H4 (cell line): ENCODE data around the gene PROP1. TPM values are rescaled to one million over a fixed set of nuclear protein-coding genes. Genes with fewer than 3 reads are reported as not detected.
"Not testable (repeated sequence)": the region's sequence is repeated elsewhere in the genome, so short reads cannot be mapped to it uniquely, and the experiment has no call there.

Source experiments
- DNase-seq: peaks from one replicate; pipeline ENCODE4 v3.0.0-alpha.2; 2015; ENCODE audit warnings: low spot score
- total RNA-seq: library from RNA; depleted of rRNA; stranded (reverse); fragments of >200 nt; shearing (Covaris generic); gene quantifications from 2 replicates; pipeline ENCODE4 v1.2.3, GENCODE V29; 2014

Gene PROP1
- total RNA-seq, 1 experiment from 2014 or later = not detected

DNA sequence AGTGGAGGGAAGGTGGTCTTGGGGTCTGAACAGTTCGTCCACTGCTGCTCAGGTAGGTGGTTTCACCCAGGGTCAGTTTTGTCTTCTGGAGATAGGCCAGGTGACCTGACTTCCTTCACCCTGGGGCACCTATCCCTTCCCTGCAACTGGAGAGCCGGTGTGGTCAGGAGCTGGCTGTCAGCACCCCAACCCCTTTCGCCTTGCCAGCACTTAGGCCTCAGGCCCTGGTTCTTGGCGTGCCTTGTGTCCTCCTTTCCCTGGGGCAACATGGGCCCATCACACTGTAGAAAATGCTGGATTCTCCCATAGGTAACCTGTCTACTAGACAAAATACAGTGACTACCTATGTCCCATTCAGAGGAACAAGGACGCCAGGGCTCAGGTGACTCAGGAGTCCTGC is 13.1 kb downstream of the PROP1 start:
- no peak for DNase-seq

DNA sequence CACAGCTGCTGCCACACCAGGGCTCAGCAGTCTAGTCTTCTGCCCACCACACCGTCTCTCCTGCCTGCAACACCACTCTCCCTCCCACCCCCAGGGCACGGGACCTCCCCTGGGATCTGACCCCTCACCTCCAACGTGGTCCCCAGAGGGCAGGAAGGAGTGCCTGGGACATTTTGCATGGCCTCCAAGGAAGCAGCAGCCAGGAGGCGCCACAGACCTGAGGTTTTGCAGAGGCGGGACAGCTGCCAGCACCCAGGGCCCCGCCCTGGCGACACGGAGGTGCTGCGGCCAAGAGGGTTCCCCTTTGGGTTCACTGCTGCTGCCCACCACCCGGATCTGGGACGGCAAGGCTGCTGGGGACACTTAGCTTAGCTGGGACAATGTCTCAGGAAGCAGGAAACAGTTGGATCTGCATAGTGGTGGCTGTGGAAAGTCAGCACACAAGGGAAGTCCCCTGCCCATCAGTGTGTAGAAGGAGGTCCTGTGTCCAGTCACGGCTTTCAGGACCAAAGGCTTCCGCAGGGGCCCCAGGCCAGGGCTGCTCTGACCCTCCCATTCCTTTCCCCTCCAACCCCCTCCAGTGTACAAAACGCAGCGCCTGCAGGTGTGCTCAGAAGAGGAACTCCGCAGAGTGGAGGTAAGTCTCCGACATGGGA is 13.8 kb downstream of the PROP1 start:
- no peak for DNase-seq

DNA sequence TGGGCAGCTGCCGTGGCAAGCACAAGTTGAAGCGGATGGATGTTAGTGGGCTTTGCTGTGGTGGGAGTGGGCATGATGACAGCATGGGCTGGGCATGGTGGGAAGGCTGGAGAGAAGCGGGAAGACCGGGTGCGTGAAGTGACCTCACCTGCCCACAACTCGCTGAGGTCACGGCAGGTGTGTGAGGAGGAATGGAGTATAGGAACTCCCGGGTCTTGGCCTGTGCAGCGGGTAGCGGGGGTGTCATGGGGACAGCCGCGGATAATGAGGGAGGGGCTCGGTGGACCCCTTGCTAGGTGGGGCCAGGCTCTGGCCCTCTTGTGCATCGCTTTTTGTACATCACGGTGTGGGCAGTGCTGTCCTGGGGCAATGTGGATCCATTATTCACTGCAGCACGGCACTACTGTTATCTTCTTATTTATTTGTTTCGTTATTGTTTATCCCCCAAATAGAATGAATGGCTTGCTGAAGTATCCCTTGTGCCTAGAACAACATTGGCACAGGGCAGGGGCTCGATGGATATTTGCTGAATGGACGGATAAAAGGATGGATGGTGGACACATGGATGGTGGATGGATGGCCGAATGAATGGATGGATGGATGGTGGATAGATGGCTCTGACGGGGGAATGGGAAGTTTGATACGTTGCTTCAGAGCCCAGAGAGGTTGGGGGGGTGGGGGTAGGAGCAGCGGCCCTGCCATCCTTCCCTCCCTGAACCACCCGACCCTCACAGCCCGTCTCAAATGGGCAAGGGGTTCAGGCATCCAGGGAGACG is 14.6 kb downstream of the PROP1 start:
- DNase-seq = no peak

DNA sequence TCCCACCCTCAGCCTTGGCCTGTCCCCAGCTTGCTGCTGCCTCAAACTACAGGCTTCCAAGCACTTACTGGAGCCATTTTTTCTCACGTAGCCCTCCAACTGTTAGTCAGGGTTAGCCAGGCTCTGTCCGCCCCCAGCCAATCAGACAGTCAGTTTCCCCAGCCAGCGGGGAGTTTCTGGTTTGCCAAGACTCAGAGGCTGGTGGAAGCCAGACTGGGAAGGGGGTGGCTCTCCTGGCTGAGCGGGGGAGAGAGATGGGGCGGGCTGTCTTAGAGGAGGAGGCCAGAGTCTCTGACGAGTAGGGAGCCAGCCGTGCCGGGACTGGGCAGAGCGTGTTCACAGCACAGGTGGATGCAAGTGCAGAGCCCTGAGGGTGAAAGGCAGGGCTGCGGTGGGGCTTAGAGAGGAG is 15.3 kb downstream of the PROP1 start:
- no peak for DNase-seq

DNA sequence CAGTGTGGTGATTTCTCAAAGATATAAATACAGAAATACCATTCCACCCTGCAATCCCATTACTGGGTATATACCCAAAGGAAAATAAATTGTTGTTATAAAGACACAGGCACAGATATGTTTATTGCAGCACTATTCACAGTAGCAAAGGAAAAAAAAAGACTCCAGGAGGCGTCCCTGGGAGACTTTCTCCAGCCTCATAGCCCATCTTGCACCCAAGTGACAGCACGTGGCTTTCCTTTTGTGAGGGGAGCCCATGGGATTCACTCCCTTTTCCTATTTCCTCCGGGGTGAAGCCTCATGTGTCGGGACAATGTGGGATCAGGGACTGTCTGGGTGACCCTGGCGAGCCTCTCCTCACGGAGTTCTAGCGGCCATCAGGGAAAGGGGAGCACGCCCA is 18.4 kb downstream of the PROP1 start:
- DNase-seq = not testable (repeated sequence)

DNA sequence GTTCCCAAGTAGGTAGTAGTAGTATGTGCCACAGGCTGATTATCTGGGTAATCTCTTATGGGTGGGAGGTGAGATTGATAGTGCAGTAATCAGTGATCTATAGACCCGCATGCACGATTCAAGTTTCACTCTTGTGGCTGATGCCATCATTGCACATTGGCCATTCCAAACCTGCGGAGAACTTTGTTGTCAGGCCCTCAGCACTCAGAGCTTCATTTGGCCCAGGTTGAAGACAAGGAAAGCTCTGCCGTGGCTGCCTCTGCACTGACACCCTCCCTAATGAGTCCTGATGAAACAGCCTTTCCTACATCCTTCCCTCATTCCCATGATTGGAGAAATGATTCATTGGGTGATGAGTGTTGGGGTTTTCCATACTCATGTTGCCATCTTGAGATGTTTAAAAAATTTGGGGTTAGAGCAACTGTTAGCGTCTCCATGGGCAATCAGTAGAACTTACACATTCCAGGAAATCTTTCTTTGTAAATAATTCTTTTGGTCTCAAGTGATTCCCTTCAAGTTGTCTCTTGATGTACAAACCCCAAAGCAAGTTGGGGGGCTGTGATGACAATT is 22.9 kb downstream of the PROP1 start:
- DNase-seq = no peak

DNA sequence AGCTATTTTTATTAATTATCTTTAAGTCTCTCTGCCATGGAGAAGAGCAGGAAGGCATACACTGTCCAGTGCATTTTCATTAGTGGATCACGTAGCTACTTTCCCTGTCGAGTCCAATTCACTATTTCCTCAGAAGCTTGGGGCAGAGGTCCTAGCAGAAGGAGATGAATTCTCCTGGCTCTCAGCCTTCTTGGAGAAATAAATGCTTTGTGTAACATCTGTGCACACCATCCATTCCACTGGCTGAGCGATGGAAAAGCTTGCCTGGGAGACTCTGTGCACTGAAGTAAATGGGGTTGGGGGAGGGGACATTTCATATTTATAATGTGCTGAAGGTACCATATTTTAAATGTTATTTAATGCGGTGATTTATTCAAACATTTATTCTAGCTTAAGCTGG is 23.4 kb downstream of the PROP1 start:
- no peak for DNase-seq

DNA sequence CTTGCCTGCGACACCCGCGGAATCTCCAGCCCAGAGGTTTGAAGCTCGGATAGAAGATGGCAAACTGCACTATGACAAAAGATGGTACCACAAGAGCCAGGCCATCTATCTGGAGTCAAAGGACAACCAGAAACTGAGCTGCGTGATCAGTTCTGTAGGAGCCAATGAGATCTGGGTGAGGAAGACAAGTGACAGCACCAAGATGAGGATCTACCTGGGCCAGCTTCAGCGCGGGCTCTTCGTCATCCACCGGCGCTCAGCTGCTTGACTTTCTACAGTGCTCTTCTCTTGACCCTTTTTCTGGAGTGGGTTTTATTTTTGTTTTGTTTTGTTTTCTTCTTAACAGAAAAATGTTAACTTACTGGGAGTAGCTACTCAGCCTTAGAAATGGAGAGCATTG is 24.0 kb downstream of the PROP1 start:
- DNase-seq = not testable (repeated sequence)

DNA sequence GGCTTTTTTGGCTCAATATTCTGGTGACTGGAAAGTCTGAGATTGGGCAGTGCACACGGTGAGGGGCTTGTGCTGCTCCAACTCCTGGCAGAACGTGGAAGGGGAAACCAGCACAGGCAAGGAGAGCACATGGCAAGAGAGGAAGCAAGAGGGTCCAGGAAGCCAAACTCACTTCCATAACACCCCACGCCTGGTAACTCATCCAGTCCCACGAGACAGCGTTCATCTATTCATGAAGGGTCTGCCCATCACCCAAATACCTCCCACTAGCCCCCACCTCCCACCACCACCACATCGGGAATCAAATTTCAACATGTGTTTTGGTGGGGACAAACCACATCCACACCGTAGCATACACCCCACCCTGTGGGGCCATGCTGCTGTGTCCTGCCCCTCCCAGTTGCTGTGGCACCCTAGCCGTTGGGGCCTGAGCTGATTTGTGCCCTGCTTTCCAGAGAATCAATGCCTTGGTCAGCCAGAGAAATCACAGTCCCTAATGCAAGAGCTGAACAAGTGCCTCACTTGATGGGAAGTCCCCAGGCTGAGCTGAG is 27.3 kb downstream of the PROP1 start:
- DNase-seq = no peak

DNA sequence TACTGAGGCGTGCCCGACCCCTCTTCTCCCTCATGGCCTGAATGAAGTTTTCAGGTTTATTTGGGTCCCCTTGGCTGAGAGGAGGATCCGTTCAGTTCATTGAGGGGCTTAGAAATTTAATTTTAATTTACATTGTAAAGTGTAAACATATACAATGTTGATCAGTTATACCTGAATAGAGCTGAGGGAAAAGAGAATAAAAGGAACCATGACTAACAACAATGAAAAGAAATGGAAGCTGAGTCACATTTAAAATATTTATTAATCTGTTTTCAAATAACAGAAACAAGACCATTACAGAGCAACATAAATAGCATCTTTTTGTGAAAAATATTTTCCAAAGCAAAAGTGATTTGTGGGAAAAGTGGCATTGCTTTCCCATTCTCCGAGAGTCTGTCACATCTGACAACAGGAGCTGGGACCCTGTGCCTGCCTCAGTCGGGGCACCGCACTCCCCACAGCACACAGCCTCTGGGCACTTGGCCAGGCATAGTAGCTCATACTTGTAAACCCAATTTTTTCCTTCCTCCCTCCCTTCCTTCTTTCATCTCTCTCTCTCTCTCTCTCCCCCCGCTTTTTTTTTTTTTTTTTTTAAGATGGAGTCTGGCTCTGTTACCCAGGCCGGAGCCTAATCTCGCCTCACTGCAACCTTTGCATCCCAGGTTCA is 28.7 kb downstream of the PROP1 start:
- DNase-seq = no peak

DNA sequence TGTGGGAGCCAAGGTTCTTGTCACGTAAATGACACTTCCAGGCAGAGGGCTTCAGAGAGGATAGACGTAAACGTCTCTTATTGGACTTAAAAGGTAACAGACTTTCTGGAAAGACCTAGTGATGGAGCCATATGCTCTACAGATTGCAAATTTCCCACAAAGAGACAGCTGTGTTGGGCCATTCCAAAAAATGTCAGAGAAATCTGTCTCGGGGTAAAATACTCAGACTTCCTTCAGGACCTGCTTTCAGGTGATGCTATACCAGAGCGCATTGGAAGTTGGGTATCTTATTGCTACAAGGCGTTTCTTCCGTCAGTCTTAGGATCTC is 29.2 kb downstream of the PROP1 start:
- no peak for DNase-seq

DNA sequence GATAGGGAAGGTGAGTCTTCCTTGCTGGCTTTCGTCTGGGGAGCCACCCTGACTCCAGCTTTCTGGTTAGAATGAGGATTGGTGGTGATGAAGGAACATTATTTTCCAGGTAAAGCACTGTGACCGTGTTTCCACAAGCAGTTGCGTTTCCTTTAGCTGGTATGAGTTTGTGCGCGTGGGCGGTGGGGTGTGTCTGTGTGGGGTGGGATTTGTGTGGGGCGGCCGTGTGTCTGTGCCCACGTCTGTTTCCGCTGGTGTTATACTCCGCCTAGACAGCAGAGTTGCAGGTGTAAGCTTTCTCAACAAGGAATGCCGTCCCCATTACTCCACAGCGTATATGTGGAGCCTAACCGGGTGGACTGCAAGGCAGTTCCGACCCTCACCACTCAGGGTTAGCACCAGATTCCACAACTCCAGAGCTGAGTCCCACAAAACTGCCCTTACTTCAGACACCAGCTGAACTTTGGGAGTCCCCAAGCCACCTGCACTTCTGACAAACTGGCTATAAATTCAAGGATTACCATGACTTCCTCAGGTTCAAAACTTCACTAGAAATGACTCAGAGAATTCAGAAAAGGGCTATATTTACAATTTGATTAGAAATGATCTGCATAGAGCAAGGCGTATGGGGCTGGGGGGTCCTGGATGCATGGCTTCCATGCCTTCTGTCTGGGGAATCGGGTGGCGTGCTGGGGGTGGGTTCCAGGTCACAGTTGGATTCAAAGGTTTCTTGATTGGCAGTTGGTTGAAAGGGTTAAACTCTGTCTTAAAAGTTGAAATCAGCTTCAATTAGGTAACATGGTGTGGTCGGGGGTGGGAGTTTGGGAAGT is 29.8 kb downstream of the PROP1 start:
- DNase-seq = no peak

DNA sequence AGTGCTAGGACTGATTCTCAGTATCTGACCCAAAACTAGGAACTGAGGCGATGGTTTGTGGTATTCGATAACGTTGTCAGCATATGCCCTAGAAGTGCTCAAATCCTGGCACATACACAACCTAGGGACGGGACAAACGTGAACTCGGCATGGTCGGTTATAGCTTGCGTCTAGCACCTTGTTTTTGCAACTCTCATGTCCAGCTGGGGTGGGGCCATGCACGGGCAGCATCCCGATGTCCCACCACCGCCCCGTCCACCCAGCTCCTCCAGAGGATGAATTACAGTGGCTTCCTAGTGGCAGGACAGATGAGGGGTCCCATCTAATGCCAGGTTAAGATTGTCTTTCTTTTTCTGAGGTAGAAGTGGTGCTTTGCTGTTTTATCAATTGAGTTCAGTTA is 31.6 kb downstream of the PROP1 start:
- no peak for DNase-seq

DNA sequence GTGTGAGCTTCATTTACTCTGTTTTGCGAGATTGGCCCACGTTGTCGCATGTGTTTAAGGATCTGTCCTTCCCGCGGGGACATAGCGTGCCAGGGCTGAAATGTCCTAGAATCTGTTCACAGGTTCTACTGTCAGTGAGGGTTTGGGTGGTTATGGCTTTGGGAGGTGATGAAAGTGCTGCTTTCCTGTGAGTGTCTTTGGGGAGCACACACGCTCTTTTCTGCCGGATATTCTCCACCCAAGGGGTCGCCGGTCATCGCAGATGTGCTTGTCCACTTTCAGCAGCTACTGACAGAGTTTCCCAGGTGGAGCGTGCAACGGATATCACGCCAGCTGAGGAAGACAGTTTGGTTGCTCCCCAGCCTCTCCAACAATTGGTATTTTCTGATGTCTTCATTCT is 32.1 kb downstream of the PROP1 start:
- DNase-seq = no peak

DNA sequence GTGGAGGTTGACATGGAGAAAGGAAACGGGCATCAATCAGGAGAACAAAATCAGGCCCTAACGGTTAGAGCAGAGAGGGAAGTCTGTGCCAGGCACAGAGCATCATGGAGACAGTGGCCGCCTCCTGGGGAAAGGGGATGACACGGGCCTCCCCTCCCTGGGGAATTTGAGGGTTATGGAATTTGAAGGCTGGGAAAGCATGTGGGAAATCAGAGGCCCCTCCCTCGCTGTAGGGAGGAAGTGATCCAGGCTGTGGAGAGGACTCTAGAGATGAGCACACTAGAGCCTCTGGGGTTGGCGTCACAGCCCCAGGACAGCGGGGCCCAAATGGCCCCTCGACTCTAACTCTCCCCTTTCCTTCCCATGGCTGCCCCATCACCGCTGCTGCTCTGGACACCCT is 36.7 kb downstream of the PROP1 start:
- DNase-seq = no peak

DNA sequence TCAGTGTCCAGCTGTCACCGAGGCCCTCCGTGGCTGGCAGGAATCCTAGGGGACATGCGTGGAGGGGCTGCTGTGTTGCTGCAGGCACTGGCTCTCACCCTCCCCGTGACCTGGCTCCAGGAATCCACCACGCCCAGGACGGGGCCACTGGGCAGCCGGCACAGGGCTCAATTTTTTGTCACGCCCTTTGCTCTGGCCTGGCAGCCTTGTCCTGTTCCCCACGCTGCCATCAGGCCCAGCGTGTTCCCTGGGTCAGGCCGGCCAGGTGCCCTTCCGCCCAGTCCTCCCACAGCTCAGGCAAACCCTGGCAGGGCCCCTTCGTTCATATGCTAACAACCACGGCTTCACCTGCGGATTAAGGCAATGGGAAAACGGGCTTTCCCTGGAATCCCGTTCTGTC is 37.3 kb downstream of the PROP1 start:
- DNase-seq = no peak

DNA sequence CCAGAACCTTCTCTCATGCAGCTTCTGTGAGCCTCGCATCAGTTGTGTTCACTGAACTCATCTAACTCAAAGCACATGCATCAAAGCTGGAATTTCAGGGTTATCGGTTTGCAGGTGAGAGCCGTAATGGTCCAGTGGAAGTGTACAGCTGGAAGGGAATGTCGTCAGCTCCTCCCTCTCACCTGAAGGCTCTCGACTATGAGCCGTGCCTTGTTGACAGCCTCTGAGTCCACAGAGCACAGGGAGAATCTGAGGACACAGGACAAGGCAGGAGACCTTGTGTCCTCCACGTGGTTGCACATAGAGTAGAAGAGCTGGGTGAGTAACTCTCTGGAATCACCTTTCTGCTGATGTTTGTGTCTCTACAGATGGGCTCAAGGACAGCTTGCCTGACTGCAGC is 38.8 kb downstream of the PROP1 start:
- no peak for DNase-seq

DNA sequence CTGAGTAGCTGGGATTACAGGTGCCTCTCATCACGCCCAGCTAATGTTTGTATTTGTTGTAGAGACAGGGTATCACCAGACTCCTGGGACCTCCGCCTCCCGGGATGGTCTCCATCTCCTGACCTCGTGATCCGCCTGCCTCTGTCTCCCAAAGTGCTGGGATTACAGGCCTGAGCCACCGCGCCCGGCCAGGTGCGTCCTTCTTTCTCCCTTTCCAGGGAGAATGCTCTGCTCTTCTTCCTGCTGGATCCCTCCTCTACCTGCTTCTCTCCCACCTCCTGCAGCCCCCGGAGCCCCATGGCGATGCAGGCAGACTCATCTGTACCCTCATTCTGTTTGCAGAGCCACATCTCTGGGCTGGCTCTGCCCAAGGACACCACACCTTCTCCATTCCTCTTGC is 42.9 kb downstream of the PROP1 start:
- not testable (repeated sequence) for DNase-seq

DNA sequence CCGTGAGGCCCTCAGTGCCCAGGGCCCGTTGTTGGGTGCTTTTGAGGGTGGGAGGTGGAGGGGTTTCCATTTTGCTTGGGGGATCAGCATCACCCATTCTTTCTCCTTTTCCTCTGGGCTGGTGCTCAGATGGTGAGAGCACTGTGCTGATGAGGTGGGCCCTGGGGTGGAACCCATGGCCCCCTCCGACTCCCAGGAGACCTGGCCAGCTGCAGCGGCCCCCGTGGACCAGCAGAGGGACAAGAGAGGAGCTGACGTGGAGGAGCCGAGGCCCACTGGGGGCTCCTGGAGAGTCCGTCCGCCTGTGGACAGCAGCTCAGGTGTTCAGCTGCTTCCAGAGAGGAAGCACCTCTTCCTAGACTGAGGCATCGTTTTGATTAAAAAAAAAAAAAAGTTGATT is 46.4 kb downstream of the PROP1 start:
- DNase-seq = not testable (repeated sequence)

DNA sequence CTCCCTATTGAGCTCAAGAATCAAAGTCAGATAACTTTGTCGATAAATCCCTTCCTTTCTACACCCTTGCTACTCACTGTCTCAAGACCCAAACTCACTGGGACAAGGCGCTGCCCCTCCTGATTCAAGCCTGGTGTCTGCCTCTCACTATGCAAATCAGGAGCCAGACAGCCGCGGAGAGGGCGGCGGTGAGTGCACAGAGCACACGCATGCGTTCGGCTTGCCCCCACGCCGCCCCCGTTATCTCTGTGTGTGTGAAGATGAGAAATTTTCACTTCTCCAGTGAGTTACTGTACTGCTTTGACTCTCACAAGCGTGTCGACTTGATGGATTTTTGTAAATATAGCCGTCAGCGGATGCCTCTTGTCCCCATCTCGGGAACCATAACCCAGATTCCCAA is 47.0 kb downstream of the PROP1 start:
- not testable (repeated sequence) for DNase-seq

DNA sequence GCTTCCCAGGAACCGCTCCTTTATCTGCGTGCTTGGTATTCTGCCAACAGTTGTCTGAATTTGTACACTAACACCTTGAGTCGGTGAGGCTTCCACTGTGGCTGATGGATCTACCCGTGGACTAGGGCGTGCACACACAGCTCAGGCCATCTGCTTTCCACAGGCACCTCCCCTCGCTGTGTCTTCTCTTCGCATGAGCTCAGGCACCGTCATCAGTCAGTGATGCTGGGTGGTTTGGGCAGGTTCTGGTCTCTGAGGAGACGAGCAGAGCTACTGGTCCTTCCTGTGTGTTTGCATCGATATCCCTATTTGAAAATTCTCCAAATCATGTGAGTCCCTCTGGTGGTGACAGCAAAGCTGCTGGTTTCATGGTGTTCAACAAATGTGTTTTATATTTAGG is 48.1 kb downstream of the PROP1 start:
- DNase-seq = not testable (repeated sequence)
